HG03521 (cell line): ENCODE results near the gene UROC1.
"Not testable (repeated sequence)": the region's sequence is repeated elsewhere in the genome, so short reads cannot be mapped to it uniquely, and the experiment has no call there.

ENCODE experiments used
- ATAC-seq: cut with Tn5 transposase; IDR thresholded peaks from one replicate; pipeline ENCODE4 v1.9.1; 2021; ENCODE audit warnings: mild to moderate bottlenecking, moderate library complexity; ENCODE audit not compliant: unreplicated experiment

The UROC1 gene

GRCh38 chr3:126547721-126548120, 30.1 kb upstream of the UROC1 start:
- no peak for ATAC-seq

- no peak for ATAC-seq
Measured at GRCh38 chr3:126546549-126547239, 29.1 kb upstream of the UROC1 start.

GRCh38 chr3:126546013-126546412, 28.4 kb upstream of the UROC1 start:
- no peak for ATAC-seq

- no peak for ATAC-seq
Measured at GRCh38 chr3:126545544-126545943, 28.0 kb upstream of the UROC1 start.

- no peak for ATAC-seq
Measured at GRCh38 chr3:126544596-126545281, 27.2 kb upstream of the UROC1 start.

GRCh38 chr3:126543457-126544061, 26.0 kb upstream of the UROC1 start:
- ATAC-seq = no peak

- no peak for ATAC-seq
Measured at GRCh38 chr3:126542340-126543241, 25.0 kb upstream of the UROC1 start.

GRCh38 chr3:126541628-126542339, 24.2 kb upstream of the UROC1 start:
- no peak for ATAC-seq

- ATAC-seq = no peak
Measured at GRCh38 chr3:126540951-126541627, 23.5 kb upstream of the UROC1 start.

GRCh38 chr3:126540342-126540849, 22.8 kb upstream of the UROC1 start:
- ATAC-seq = no peak

GRCh38 chr3:126539558-126540250, 22.1 kb upstream of the UROC1 start:
- ATAC-seq = no peak

GRCh38 chr3:126538966-126539365, 21.4 kb upstream of the UROC1 start:
- no peak for ATAC-seq

- no peak for ATAC-seq
Measured at GRCh38 chr3:126538316-126538715, 20.7 kb upstream of the UROC1 start.

- no peak for ATAC-seq
Measured at GRCh38 chr3:126537730-126538281, 20.2 kb upstream of the UROC1 start.

GRCh38 chr3:126537116-126537729, 19.6 kb upstream of the UROC1 start:
- no peak for ATAC-seq

GRCh38 chr3:126536126-126536525, 18.6 kb upstream of the UROC1 start:
- no peak for ATAC-seq

- no peak for ATAC-seq
Measured at GRCh38 chr3:126535636-126536035, 18.1 kb upstream of the UROC1 start.

GRCh38 chr3:126534716-126535115, 17.1 kb upstream of the UROC1 start:
- not testable (repeated sequence) for ATAC-seq
